HL-60 (cell line): ENCODE measurements around the gene RRAGD.

Source experiments
- DNase-seq, 2 experiments: peaks; one replicate each; pipeline ENCODE4 v3.0.0-alpha.2; 2010 to 2020; ENCODE audit warnings: low read depth in 1 of 2, low spot score in 1 of 2
- H3K27ac ChIP-seq: fragments of 250-450 bp; sonication (Bioruptor Pico); replicated peaks from 2 replicates; pipeline ENCODE4 v1.5.1; 2020; ENCODE audit warnings: mild to moderate bottlenecking, moderate library complexity
- H3K27me3 ChIP-seq: fragments of 250-450 bp; sonication (Bioruptor Pico); 2 replicates; pipeline ENCODE4 v1.5.1; 2021; ENCODE audit warnings: mild to moderate bottlenecking, moderate library complexity; ENCODE audit not compliant: insufficient read depth, poor library complexity, severe bottlenecking
- H3K4me3 ChIP-seq: replicated peaks from 2 replicates; pipeline ENCODE4 v1.5.1; 2011; ENCODE audit warnings: mild to moderate bottlenecking, control low read depth, low read length; ENCODE audit not compliant: insufficient read depth
- CTCF ChIP-seq: IDR thresholded peaks from one replicate; pipeline ENCODE4 v1.5.1; 2011; ENCODE audit warnings: low read length, control low read depth, inconsistent platforms; ENCODE audit not compliant: insufficient read depth
- GABPA ChIP-seq: IDR thresholded peaks from 2 replicates; pipeline ENCODE4 v1.6.1; 2012; ENCODE audit warnings: low read depth
- POLR2AphosphoS5 ChIP-seq: IDR thresholded peaks from 2 replicates; pipeline ENCODE4 v1.6.1; 2012; ENCODE audit warnings: low read depth
- REST ChIP-seq: IDR thresholded peaks from 2 replicates; pipeline ENCODE4 v1.6.1; 2012; ENCODE audit warnings: low read depth; ENCODE audit not compliant: insufficient replicate concordance
- SPI1 ChIP-seq: IDR thresholded peaks from 2 replicates; pipeline ENCODE4 v1.6.1; 2012; ENCODE audit warnings: low read depth, mild to moderate bottlenecking, borderline replicate concordance

The RRAGD gene

GRCh38 chr6:89411145-89412070 is 665 bp downstream of the RRAGD start:
- Histone ChIP-seq H3K27me3 (no peaks in the 10 kb centered on the region), H3K4me3 (peak overlapping the region; percentile 91), H3K27ac (peak overlapping the region; percentile 86)
- peak in 1 of 2 experiments; percentile 65 for DNase-seq
- TF ChIP-seq GABPA (no peak), POLR2AphosphoS5 (0 out of 2 replicates have a peak, but pooled peaks have one; percentile 35), CTCF (no peak), SPI1 (peak; percentile 50; the same call in 1 of the 2 replicates), REST (peak; percentile 39)

- Histone ChIP-seq H3K27ac (peak overlapping the region; percentile 86), H3K4me3 (peak overlapping the region; percentile 91), H3K27me3 (no peaks in the 10 kb centered on the region)
- TF ChIP-seq CTCF (no peak), POLR2AphosphoS5 (no peak), SPI1 (no peak), REST (no peak), GABPA (no peak)
- no peak for DNase-seq
Observed at GRCh38 chr6:89410788-89411144, 1.3 kb downstream of the RRAGD start.

GRCh38 chr6:89410231-89410761 is 1.8 kb downstream of the RRAGD start:
- DNase-seq = no peak
- Histone ChIP-seq H3K27ac (peak overlapping the region; percentile 86), H3K27me3 (no peaks in the 10 kb centered on the region), H3K4me3 (peak overlapping the region; percentile 91)
- no peak for TF ChIP-seq POLR2AphosphoS5
- TF ChIP-seq CTCF = no peak
- TF ChIP-seq GABPA = no peak
- no peak for TF ChIP-seq SPI1
- no peak for TF ChIP-seq REST
